ENCODE measurements around the gene GLUL. TPM values are rescaled to one million over a fixed set of nuclear protein-coding genes. Genes with fewer than 3 reads are reported as not detected.

GLUL gene
- total and polyA plus RNA-seq, 2 of the 4 experiments (the other 2 are of a cell fraction): 131 to 385 TPM

DNA sequence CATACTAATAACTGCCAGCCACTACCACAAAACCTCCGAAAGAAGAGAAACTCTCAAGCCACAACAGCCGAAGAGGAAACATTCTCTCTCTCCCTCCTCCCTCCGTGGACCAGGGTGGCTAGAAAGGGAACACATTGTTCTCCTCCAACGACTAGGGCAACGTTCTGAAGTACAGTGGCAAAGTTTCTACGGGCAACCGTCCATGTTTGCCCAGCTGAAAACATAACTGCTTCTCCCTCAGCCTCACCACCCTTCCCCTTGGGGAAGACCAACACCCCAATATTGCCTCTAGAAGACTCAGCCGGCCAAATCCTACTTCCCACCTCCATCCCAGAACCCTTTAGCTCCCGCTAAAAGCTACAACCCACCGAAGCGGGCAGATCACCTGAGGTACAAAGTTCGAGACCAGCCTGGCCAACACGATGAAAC, 2.0 kb downstream of the GLUL start:
- Histone ChIP-seq H4K5ac (ENCODE audit: low read depth, low read length) (no peak overlapping the region), H4K20me1 (ENCODE audit: insufficient read depth, low read length) (peaks cover 27% of the 10 kb centered on the region), H3K79me1 (ENCODE audit: low read depth in 1 of 2, low read length in 2 of 2) (peaks cover 13 to 39% of the 10 kb centered on the region in 2 experiments), H3K18ac (ENCODE audit: low read depth, low read length) (no peak overlapping the region), H2BK20ac (ENCODE audit: low read depth, low read length) (no peak overlapping the region), H3K9ac (ENCODE audit: low read depth, low read length) (peak overlapping the region; percentile 81), H3K4me2 (ENCODE audit: low read depth, low read length) (peak overlapping the region; percentile 98), H3K27me3 (ENCODE audit: control insufficient read depth, insufficient read depth, low read length) (no peaks in the 10 kb centered on the region), H2AK9ac (replicated peaks; ENCODE audit: low read depth, low read length, poor library complexity) (peak overlapping the region; percentile 66), H4K8ac (ENCODE audit: low read depth in 2 of 2, low read length in 2 of 2) (no peak overlapping the region), H3K4me3 (ENCODE audit: insufficient read depth, low read depth, low read length) (peak overlapping the region; percentile 91), H2AK5ac (ENCODE audit: low read depth, low read length) (peak overlapping the region; percentile 6; the same call in 1 of the 2 replicates), H2BK120ac (ENCODE audit: low read depth, low read length) (no peak overlapping the region), H2AFZ (replicated peaks; ENCODE audit: low read length, poor library complexity) (no peak overlapping the region), H3K9me1 (ENCODE audit: insufficient read depth, low read length) (peaks cover 9% of the 10 kb centered on the region; the same call in 1 of the 2 replicates), H3K56ac (ENCODE audit: extremely low read depth, insufficient read depth, low read length) (no peak overlapping the region; the same call in 1 of the 2 replicates), H3K4ac (ENCODE audit: low read depth, low read length) (peak overlapping the region; percentile 33; the same call in 1 of the 2 replicates), H2BK5ac (ENCODE audit: low read depth, low read length, poor library complexity, severe bottlenecking) (no peak overlapping the region), H2BK15ac (ENCODE audit: low read depth, low read length) (no peak overlapping the region), H3K36me3 (ENCODE audit: control insufficient read depth, insufficient read depth, low read length) (peaks cover 35% of the 10 kb centered on the region), H3K23ac (ENCODE audit: low read depth, low read length) (peak overlapping the region; percentile 97), H3K14ac (replicated peaks; ENCODE audit: low read depth, low read length) (peak overlapping the region; percentile 84), H3K27ac (ENCODE audit: insufficient read depth, low read length) (peak overlapping the region; percentile 26; the same call in 1 of the 2 replicates), H3K9me3 (ENCODE audit: control insufficient read depth, insufficient read depth, low read length) (no peaks in the 10 kb centered on the region), H4K91ac (ENCODE audit: insufficient read depth, low read depth, low read length) (no peak overlapping the region), H3K4me1 (ENCODE audit: control insufficient read depth, insufficient read depth, low read length) (peaks cover 3% of the 10 kb centered on the region)
- in situ Hi-C loops (cut with MboI; ENCODE audit: low sequenced_read_pairs) (loop anchor here (10.0 kb wide), 1 partner anchor 305 kb away; no protein-coding TSS in a partner anchor), intact Hi-C loops (cut with micrococcal nuclease) (no loop called here), dilution Hi-C loops (cut with HindIII; ENCODE audit: low sequenced_read_pairs, unreplicated experiment) (no loop called here)
- DNase-seq (no peak), ATAC-seq (ENCODE audit: low read depth) (no peak)
- ChIA-PET CTCF (interaction anchor here (2.0 kb wide), 1 partner anchor 246 kb away, joined by 7 read pairs; no protein-coding TSS in a partner anchor), POLR2A (ENCODE audit: unreplicated experiment) (no interaction called here)
- no TSS peak for BruUV-seq (replicated peaks)
- WGBS, 2 experiments (ENCODE audit: extremely low coverage in 2 of 2, insufficient read length in 1 of 2): 0% methylated on average over 4 of the region's 13 CpGs; no CpG with 5 or more reads in 1 of the 2 experiments
- TF ChIP-seq SMC3 (IDR thresholded peaks at IDR 0.05; ENCODE audit: low read depth, low read length) (no peak), RCOR1 (IDR thresholded peaks at IDR 0.05; ENCODE audit: insufficient replicate concordance, low read length) (no peak), MAFK (IDR thresholded peaks at IDR 0.05; ENCODE audit: low read depth, low read length) (no peak), POLR2A (IDR thresholded peaks at IDR 0.05; ENCODE audit: low read depth, low read length) (no peak), RFX5 (IDR thresholded peaks at IDR 0.05; ENCODE audit: low read depth, low read length) (no peak)
